Activated T-helper 1 cell treated with anti-CD3 and anti-CD28 coated beads, Interleukin-2, amount 50 U/mL, for 16 hours (primary cell): ENCODE data around the gene RUNX1.

Experiments used
- DNase-seq, 2 donors: peaks; one replicate each; pipeline ENCODE4 v3.0.0-alpha.2; 2020; ENCODE audit warnings: low read depth in 1 of 2, low spot score in 1 of 2

RUNX1 gene

DNA sequence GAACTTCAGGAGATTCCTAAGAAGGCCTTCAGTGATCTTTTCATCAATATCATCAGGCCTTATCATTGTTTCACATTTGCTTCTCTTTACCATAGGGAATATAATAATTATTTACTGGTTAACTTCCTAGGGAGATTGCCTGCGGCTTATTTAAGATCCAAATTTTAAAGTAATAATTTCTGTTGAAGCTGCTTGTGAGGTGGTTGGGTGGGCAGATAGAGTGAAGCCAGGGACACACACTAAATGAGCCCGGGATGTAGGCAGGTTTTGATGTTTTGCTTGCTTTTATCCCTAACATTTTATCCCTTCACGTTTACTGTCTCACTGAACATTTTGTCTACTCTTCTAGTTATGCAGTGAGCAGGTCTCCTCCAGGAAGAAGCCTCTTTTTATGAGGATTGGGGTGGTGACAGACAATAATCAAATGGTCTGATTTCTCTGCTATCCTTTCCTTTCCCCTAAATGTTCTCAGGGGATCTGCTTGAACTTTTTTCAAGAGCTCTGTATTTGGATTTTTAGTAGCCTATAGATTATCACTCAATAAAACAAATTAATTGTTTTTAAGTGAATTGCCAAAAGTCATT, 164.7 kb downstream of the RUNX1 start:
- no peak for DNase-seq

DNA sequence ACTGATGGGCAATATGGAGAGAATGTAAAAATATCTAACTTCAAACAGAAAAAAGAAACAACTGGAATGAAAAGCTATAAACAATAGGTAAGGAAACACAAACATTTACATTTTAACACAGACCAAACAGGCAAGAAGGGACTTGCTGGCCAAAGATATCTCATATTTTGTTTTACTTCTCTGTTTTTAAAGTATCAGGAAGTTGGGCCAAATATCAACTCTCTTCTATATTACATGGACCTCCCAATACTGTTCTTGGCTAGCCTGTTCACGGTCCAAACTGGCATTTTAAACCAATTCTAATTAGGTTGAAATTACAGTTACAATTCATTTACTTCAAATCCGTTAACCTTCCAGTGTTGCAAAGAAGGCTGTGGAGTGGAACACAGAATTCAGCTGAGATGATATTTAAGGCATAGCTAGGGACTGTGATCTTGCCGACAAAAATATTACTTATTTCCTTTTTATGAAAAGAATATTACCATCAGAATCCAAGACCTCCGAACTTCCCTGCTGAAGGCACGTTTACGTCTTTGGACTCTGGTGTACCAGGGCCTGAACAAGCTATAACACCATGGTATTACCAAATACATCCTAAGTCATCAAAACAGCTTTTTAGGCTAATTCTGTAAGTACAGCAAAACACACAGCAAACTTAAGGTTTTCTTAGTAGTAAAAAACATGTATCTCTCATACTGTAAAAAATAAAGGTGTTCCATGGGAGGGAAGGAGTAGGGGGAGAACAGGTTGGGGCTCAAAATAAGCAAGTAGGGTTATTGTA, 165.4 kb downstream of the RUNX1 start:
- DNase-seq, result no peak

- DNase-seq, result no peak
Measured at GRCh38 chr21:34882719-34883131, 166.4 kb downstream of the RUNX1 start.

DNA sequence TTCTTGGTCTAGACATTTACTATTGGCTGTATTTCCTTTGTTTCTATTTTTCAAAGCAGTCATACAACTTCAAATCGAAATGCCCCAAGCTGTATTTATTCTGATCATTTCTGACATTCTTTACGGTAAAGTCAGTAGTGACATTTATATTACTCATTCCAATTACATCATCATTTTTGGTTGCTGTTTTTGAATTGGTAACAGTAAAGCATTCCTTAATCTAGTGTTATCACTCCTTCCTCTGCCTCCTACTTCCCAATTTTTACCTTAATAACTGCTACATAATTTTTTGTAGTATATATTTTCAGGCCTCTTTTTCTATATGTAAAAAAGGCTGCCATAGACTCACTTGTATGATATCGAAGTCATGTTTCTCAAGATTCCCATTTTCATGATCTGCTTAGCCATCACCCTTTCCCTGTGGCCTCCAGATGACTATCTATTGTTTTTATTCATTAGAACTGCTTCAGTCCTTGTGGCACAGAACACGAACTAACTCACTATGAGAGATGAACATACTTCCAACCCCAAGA, 167.2 kb downstream of the RUNX1 start:
- DNase-seq, result no peak

GRCh38 chr21:34881421-34881820, 167.7 kb downstream of the RUNX1 start:
- DNase-seq, result no peak

DNA sequence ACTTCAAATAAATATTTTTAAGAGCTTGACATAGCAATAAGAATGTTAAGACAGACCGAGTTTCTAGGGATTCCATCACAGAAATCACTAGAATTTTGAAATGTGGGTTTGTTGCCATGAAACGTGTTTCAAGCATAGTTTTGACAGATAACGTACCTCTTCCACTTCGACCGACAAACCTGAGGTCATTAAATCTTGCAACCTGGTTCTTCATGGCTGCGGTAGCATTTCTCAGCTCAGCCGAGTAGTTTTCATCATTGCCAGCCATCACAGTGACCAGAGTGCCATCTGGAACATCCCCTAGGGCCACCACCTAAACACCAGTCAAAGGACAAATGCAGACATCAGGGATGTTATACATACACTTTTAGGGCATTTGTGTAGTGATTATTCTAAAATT, 168.7 kb downstream of the RUNX1 start:
- DNase-seq, result no peak

GRCh38 chr21:34878940-34879339, 170.2 kb downstream of the RUNX1 start:
- DNase-seq, result no peak

DNA sequence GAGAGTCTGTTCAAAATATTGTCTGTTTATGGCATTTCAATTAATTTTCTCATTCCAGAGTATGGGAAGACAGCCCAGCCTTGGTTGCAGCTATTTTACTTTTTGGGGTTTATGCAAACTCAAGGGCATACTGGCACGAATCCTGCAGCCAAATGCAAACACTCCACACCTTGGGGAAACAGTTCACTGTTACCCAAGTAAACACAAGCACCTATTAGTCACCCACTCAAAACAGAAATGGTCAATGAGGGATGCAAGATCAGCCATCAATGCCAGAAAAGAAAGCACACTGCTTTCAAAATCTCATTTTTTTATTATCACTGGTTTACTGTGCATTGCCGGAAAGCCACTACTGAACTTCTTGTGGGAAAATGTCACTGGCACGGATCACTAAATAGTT, 170.6 kb downstream of the RUNX1 start:
- no peak for DNase-seq

DNA sequence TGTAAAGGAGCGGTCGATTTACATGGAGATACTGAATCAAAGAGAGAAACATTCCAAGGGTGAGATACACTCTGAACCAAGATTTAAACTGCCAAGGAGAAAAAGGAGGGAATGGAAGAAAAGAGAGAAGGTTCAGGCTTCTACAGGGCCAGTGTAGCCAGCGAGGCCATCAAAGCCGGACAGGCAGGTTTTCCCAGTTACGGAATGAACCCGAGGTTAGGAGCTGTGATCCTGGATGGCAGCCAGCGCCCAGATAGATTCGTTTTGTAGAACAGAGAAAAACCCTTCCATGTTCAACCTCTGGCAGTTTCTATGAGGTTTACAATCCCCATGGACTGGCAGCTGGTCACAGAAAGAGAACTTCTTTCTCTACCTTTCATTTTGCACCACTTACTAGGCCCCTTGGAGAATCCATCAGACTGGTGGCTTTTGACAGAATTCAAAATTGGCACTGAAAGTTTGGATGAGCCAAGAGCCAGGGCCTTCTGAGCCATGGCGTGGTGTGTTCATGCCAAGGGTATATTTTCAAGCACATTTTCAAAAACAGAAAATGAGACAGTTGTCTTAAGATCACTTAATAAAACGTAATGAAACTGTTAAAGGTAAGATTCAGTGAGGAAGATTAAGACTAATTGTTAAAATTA, 171.5 kb downstream of the RUNX1 start:
- no peak for DNase-seq

- DNase-seq, result no peak
Measured at GRCh38 chr21:34875830-34876229, 173.3 kb downstream of the RUNX1 start.

- DNase-seq, result no peak
Measured at GRCh38 chr21:34874684-34875513, 174.2 kb downstream of the RUNX1 start.

DNA sequence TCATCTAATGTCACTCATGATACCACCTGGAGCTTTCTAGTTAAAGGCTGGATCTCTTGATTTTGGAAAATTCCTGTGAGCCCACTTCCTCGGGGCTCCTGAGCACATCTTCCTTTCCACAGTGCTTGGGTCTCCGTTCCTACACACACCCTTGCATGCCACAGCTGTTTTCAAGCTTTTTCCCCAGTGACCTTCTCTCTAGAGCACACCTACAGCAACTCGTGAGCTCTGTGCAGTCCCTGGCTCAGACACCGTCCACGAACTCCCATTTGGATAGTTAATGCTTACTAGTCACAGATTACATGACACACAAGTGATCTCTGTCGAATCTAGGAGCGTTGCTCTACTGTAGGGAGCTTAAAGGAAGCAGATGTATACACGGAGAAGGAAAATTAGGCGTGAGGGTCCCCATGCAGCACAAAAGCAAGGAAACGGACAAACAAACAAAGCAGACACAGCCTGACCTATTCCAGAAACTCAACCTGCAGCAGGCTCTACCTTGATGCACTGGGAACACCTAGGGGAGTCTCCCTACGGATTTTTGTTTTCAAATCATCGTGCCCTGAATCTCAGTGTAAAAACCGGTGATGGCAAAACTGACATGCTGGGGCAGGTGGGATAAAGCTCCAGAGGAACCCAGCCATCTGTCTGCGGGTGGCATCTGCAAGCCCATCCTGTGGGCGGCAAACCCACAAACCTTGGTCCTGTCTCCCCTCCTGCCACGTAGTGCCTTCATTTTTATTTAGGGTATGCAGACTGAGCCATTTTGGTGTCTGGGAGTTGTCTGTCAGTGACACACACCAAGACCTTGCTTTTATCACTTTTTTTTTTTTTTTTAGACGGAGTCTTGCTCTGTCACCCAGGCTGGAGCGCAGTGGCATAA, 177.8 kb downstream of the RUNX1 start:
- no peak for DNase-seq

- no peak for DNase-seq
Measured at GRCh38 chr21:34870246-34870645, 178.9 kb downstream of the RUNX1 start.

DNA sequence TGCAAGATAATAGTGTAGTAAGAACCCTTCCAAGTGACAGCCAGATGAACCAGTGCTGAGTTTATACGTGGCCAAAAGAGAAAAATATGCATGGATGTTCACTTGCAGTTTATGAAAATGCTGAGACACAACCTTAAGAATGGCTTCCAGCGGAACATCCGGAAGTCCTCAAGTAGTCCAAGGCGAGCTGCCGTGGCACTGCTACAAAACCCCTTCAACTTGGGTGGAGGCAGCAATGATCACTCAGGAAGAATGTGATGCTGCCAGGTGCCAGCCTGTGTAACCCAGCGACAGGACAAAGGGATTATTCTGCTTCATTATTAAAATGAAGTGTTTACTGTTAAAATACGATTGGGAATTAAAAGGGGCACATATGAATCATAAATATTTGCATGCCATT, 179.6 kb downstream of the RUNX1 start:
- no peak for DNase-seq

DNA sequence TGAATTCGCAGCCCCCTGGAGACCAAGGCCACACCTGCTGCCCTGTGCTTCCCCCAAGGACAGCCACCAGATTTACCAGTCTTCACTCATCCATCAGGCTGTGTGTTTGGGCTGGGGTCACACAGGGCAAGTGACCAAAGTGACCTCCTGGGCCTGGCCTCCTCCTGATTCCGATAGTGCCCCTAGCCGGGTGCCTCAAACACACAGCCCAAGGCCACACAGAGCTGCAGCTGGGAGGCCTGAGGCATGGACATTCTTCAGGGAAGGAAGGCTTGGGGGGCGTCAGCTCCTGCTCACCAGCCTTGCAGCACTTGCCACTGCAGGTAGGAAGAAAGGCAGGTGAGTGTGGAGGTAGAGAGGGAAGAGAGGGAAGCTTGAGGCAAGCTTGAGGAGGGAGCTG, 181.3 kb downstream of the RUNX1 start:
- no peak for DNase-seq

GRCh38 chr21:34865400-34866241, 183.5 kb downstream of the RUNX1 start:
- DNase-seq, result peak in 1 of 2 donors; percentile 18

DNA sequence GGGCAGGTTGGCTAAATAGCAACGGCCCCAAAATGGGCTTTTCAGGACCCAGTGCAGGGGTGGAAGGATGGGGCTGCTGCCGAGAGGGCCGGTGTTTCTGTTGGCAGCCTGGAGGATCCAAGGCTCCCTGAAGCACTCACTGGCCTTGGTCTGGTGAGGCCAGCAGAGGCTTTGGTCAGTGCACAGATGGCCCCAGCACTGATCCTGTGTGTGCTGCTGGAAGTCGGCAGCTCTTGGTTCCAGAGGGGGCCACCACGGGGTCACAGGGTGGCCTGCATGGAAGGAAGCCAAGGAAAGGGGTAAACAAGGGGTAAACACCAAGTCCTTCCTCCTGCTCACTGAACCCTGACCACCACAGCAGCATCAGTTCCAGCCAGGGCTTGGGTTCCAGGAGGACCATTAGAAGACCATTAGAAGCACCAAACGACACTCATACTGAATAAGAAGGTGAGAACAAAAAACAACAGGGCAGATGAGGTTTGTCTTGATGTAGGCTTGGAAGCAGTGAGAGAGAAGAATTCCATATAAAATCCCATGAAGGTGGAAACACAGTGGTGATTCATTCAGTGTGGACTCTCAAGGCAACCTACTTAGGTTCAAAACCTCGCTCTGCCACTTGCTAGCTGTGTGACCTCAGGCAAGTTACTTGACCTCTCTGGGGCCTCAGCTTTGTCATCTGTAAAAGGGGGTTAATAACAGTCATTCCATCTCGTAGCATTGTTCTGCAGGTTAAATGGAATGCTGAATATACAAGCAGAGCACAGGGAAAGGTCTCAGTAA, 184.5 kb downstream of the RUNX1 start:
- DNase-seq, result no peak

GRCh38 chr21:34862951-34863350, 186.2 kb downstream of the RUNX1 start:
- no peak for DNase-seq

- DNase-seq, result no peak
Measured at GRCh38 chr21:34861258-34861657, 187.8 kb downstream of the RUNX1 start.
